IMR-90 (cell line): ENCODE data around the gene LDLRAD3. TPM values are rescaled to one million over a fixed set of nuclear protein-coding genes. Genes with fewer than 3 reads are reported as not detected.

Experiments
- ATAC-seq: fragments of 200-7000 bp; cut with Tn5 transposase; 2 replicates; pipeline ENCODE4 v1.9.1; 2020; ENCODE audit warnings: low read depth, mild to moderate bottlenecking, moderate library complexity
- BruUV-seq: library from RNA; stranded (reverse); fragments of 400-500 nt; replicated peaks from 2 replicates; lab custom pipeline; 2021; lab: Mats Ljungman, UMichigan
- CTCF ChIA-PET: fragments of 300-600 bp; formaldehyde crosslinking; extraction: SDS; loops from one replicate; lab custom pipeline; 2021; ENCODE audit warnings: antibody characterized with exemption; lab: Yijun Ruan, JAX
- POLR2A ChIA-PET: fragments of 300-600 bp; sonication (Branson Sonifier 250); formaldehyde crosslinking; loops from one replicate; lab custom pipeline; 2022; ENCODE audit warnings: antibody characterized with exemption; ENCODE audit not compliant: unreplicated experiment; lab: Charles Lee
- DNase-seq: peaks from one replicate; pipeline ENCODE4 v3.0.0; 2013
- H2AFZ ChIP-seq: replicated peaks from 2 replicates; pipeline ENCODE3; 2013; ENCODE audit warnings: low read length, mild to moderate bottlenecking; ENCODE audit not compliant: poor library complexity
- H2AK5ac ChIP-seq: 2 replicates; pipeline ENCODE4 v1.6.1; 2013; ENCODE audit warnings: low read depth, low read length, inconsistent platforms
- H2AK9ac ChIP-seq: replicated peaks from 2 replicates; pipeline ENCODE3; 2013; ENCODE audit warnings: mild to moderate bottlenecking, low read depth, low read length, moderate library complexity; ENCODE audit not compliant: poor library complexity
- H2BK120ac ChIP-seq: 2 replicates; pipeline ENCODE4 v1.6.1; 2013; ENCODE audit warnings: low read depth, low read length, inconsistent platforms
- H2BK15ac ChIP-seq: 3 replicates; pipeline ENCODE4 v1.6.1; 2013; ENCODE audit warnings: low read depth, low read length, inconsistent platforms
- H2BK20ac ChIP-seq: 2 replicates; pipeline ENCODE4 v1.6.1; 2013; ENCODE audit warnings: low read depth, mild to moderate bottlenecking, inconsistent platforms, low read length, moderate library complexity
- H2BK5ac ChIP-seq: 2 replicates; pipeline ENCODE4 v1.6.1; 2013; ENCODE audit warnings: mild to moderate bottlenecking, low read depth, low read length, inconsistent platforms; ENCODE audit not compliant: poor library complexity, severe bottlenecking
- H3K14ac ChIP-seq: replicated peaks from 2 replicates; pipeline ENCODE4 v1.6.1; 2013; ENCODE audit warnings: low read depth, low read length, inconsistent platforms
- H3K18ac ChIP-seq: 2 replicates; pipeline ENCODE4 v1.6.1; 2013; ENCODE audit warnings: low read depth, low read length, control low read depth
- H3K23ac ChIP-seq: 2 replicates; pipeline ENCODE4 v1.6.1; 2013; ENCODE audit warnings: low read depth, low read length, inconsistent platforms
- H3K27ac ChIP-seq: 2 replicates; pipeline ENCODE4 v1.5.1; 2013; ENCODE audit warnings: mild to moderate bottlenecking, control low read depth, low read length; ENCODE audit not compliant: insufficient read depth
- H3K27me3 ChIP-seq: 2 replicates; pipeline ENCODE4 v1.6.1; 2013; ENCODE audit warnings: low read length; ENCODE audit not compliant: control insufficient read depth, insufficient read depth
- H3K36me3 ChIP-seq: 2 replicates; pipeline ENCODE4 v1.6.1; 2013; ENCODE audit warnings: low read length, mixed read lengths; ENCODE audit not compliant: control insufficient read depth, insufficient read depth
- H3K4ac ChIP-seq: 2 replicates; pipeline ENCODE4 v1.6.1; 2013; ENCODE audit warnings: low read depth, low read length, inconsistent platforms
- H3K4me1 ChIP-seq: 2 replicates; pipeline ENCODE4 v1.6.1; 2013; ENCODE audit warnings: low read length, mixed read lengths; ENCODE audit not compliant: control insufficient read depth, insufficient read depth
- H3K4me2 ChIP-seq: 2 replicates; pipeline ENCODE4 v1.6.1; 2013; ENCODE audit warnings: low read depth, mild to moderate bottlenecking, control low read depth, low read length, moderate library complexity
- H3K4me3 ChIP-seq: 2 replicates; pipeline ENCODE4 v1.5.1; 2013; ENCODE audit warnings: low read depth, mild to moderate bottlenecking, control low read depth, low read length, moderate library complexity; ENCODE audit not compliant: insufficient read depth
- H3K56ac ChIP-seq: 2 replicates; pipeline ENCODE4 v1.6.1; 2013; ENCODE audit warnings: low read length, inconsistent platforms; ENCODE audit not compliant: insufficient read depth; ENCODE audit errors: extremely low read depth
- H3K79me1 ChIP-seq, 2 experiments: 2 replicates each; pipeline ENCODE4 v1.6.1; 2013; ENCODE audit warnings: low read length in 2 of 2, inconsistent platforms in 1 of 2, low read depth in 1 of 2
- H3K9ac ChIP-seq: 2 replicates; pipeline ENCODE4 v1.6.1; 2013; ENCODE audit warnings: low read depth, low read length, control low read depth
- H3K9me1 ChIP-seq: 2 replicates; pipeline ENCODE4 v1.6.1; 2013; ENCODE audit warnings: low read length, inconsistent platforms; ENCODE audit not compliant: insufficient read depth
- H3K9me3 ChIP-seq: 2 replicates; pipeline ENCODE4 v1.6.1; 2013; ENCODE audit warnings: low read length; ENCODE audit not compliant: control insufficient read depth, insufficient read depth
- H4K20me1 ChIP-seq: 2 replicates; pipeline ENCODE4 v1.6.1; 2013; ENCODE audit warnings: low read length, inconsistent platforms; ENCODE audit not compliant: insufficient read depth
- H4K5ac ChIP-seq: 2 replicates; pipeline ENCODE4 v1.6.1; 2013; ENCODE audit warnings: mild to moderate bottlenecking, low read depth, low read length, control low read depth
- H4K8ac ChIP-seq, 2 experiments: 2 replicates each; pipeline ENCODE4 v1.6.1; 2013; ENCODE audit warnings: low read depth in 2 of 2, low read length in 2 of 2, control low read depth in 1 of 2, inconsistent platforms in 1 of 2
- H4K91ac ChIP-seq: 2 replicates; pipeline ENCODE4 v1.6.1; 2013; ENCODE audit warnings: low read depth, low read length, inconsistent platforms; ENCODE audit not compliant: insufficient read depth
- CEBPB ChIP-seq: IDR thresholded peaks from 2 replicates; pipeline ENCODE4 v1.6.1; 2012; ENCODE audit warnings: low read depth, low read length, improper control_type of control experiment
- MAFK ChIP-seq: IDR thresholded peaks from 2 replicates; pipeline ENCODE4 v1.6.1; 2012; ENCODE audit warnings: low read depth, low read length, improper control_type of control experiment
- MAZ ChIP-seq: IDR thresholded peaks from 2 replicates; pipeline ENCODE4 v1.6.1; 2012; ENCODE audit warnings: low read depth, mild to moderate bottlenecking, low read length, improper control_type of control experiment, moderate library complexity, borderline replicate concordance
- MXI1 ChIP-seq: IDR thresholded peaks from 2 replicates; pipeline ENCODE4 v1.6.1; 2012; ENCODE audit warnings: low read depth, mild to moderate bottlenecking, low read length, moderate library complexity, borderline replicate concordance
- RAD21 ChIP-seq: IDR thresholded peaks from 2 replicates; pipeline ENCODE4 v1.6.1; 2012; ENCODE audit warnings: low read length, improper control_type of control experiment
- RCOR1 ChIP-seq: IDR thresholded peaks from 2 replicates; pipeline ENCODE4 v1.6.1; 2012; ENCODE audit warnings: mild to moderate bottlenecking, low read length, improper control_type of control experiment; ENCODE audit not compliant: insufficient replicate concordance
- RFX5 ChIP-seq: IDR thresholded peaks from 2 replicates; pipeline ENCODE4 v1.8.0; 2012; ENCODE audit warnings: low read depth, mild to moderate bottlenecking, low read length, moderate library complexity
- SMC3 ChIP-seq: fragments of 150-350 bp; IDR thresholded peaks from 2 replicates; pipeline ENCODE4 v1.6.1; 2016; ENCODE audit warnings: low read depth, mild to moderate bottlenecking, antibody characterized with exemption, low read length, moderate library complexity
- WGBS, 2 experiments: methylation state at CpG; one replicate each; pipeline versions ENCODE4 v1.1.5 to v1.1.7; 2013; ENCODE audit warnings: missing lambda C conversion rate in 2 of 2; ENCODE audit not compliant: insufficient read length in 1 of 2; ENCODE audit errors: extremely low coverage in 2 of 2; 5-methylcytosine and 5-hydroxymethylcytosine counted together
- dilution Hi-C: fragments of 300-500 bp; cut with HindIII; formaldehyde crosslinking; loops from one replicate; pipeline ENCODE4 v1.14.3; 2018; ENCODE audit warnings: low sequenced_read_pairs; ENCODE audit not compliant: unreplicated experiment
- in situ Hi-C: fragments of 300-500 bp; cut with MboI; formaldehyde crosslinking; loops from 3 replicates; pipeline ENCODE4 v1.14.3; 2019; ENCODE audit warnings: low sequenced_read_pairs, inconsistent platforms, mixed read lengths
- intact Hi-C: fragments of 100-400 bp; cut with micrococcal nuclease; formaldehyde crosslinking; loops from 2 replicates; pipeline ENCODE4 v1.10.0; 2022
- polyA plus RNA-seq, 3 experiments: library from polyadenylated mRNA; depleted of rRNA; stranded (reverse); fragments of >200 nt; gene quantifications; 2 replicates each; pipeline ENCODE4 v1.2.3, GENCODE V29; 2012; ENCODE audit warnings: low replicate concordance in 1 of 3
- total RNA-seq: library from RNA; depleted of rRNA; stranded (reverse); fragments of >200 nt; gene quantifications from 2 replicates; pipeline ENCODE4 v1.2.3, GENCODE V29; 2012
- TF ChIP-seq, protein P1 (sequence below): conservative IDR thresholded peaks from 2 replicates; pipeline ENCODE4 v1.5.1; 2012; ENCODE audit warnings: mild to moderate bottlenecking, low read depth, low read length, improper control_type of control experiment
- TF ChIP-seq, protein P2 (sequence below): fragments of 150-350 bp; IDR thresholded peaks from 2 replicates; pipeline ENCODE4 v1.6.1; 2016; ENCODE audit warnings: low read depth, mild to moderate bottlenecking, low read length, moderate library complexity, borderline replicate concordance

Gene LDLRAD3
- total and polyA plus RNA-seq, 2 of the 4 experiments (the other 2 are of a cell fraction), result 2.7 to 6.4 TPM

DNA sequence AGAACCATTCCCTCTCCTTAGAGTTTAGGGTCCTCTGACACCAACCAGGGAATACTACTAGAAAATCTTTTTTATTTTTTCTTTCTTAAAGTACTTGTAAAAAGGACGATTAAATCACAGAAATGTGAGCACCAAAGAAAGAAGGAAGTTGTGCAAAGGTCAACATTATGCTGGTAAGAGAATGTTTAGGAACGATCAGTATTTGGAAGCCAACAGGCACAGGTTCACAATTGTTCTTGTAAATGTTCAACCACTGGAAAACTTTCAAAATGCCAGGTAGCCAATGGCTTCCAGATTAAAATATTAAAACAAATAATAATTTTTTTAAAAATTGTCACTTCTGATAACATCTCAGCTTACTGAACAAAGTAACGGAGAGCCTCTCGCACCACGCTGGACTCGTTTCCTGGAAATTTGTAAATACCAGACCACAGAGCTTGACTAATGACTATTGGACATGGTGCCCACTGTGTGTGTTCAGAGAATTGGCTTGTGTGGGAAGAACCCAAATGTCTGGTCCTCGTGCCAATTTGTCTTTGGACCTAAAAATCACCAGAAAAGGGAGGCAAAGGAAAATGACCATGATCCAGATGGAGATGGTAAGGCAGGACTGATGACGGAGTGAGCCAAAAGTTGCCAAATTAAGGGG lies 324.6 kb downstream of the LDLRAD3 start:
- Histone ChIP-seq H2AFZ (no peak overlapping the region), H3K27me3 (peaks cover 13% of the 10 kb centered on the region; the same call in 1 of the 2 replicates), H3K18ac (no peak overlapping the region), H3K23ac (no peak overlapping the region), H3K9ac (no peak overlapping the region), H3K14ac (no peak overlapping the region), H3K9me1 (peaks cover 3% of the 10 kb centered on the region; the same call in 1 of the 2 replicates), H4K8ac (no peak overlapping the region), H2BK5ac (no peak overlapping the region), H3K27ac (no peak overlapping the region), H3K4me2 (no peak overlapping the region), H4K20me1 (peaks cover 5% of the 10 kb centered on the region; the same call in 1 of the 2 replicates), H2AK9ac (no peak overlapping the region), H2AK5ac (no peak overlapping the region), H3K79me1 (no peaks in the 10 kb centered on the region), H4K5ac (no peak overlapping the region), H3K4me1 (no peaks in the 10 kb centered on the region), H3K4me3 (no peak overlapping the region), H3K56ac (no peak overlapping the region), H3K36me3 (peaks cover 15% of the 10 kb centered on the region), H3K4ac (no peak overlapping the region), H3K9me3 (no peaks in the 10 kb centered on the region), H4K91ac (no peak overlapping the region), H2BK120ac (no peak overlapping the region), H2BK15ac (no peak overlapping the region), H2BK20ac (no peak overlapping the region)
- WGBS, 2 experiments, result 71% methylated on average over 2 of the region's 8 CpGs; no CpG with 5 or more reads in 1 of the 2 experiments
- dilution Hi-C loops (no loop called here), intact Hi-C loops (loop anchor here (10.0 kb wide), 1 partner anchor 324 kb away; the partner anchor contains the start of gene LDLRAD3), in situ Hi-C loops (loop anchor here (10.0 kb wide), 2 partner anchors 234 to 784 kb away; no protein-coding TSS in a partner anchor)
- CTCF ChIA-PET, result interaction anchor here (0.6 to 1.6 kb wide), 4 partner anchors 9 to 234 kb away, joined by 3 to 4 read pairs (median 4); no protein-coding TSS in a partner anchor
- POLR2A ChIA-PET, result no interaction called here
- ATAC-seq, result no peak
- TF ChIP-seq, protein P1, sequence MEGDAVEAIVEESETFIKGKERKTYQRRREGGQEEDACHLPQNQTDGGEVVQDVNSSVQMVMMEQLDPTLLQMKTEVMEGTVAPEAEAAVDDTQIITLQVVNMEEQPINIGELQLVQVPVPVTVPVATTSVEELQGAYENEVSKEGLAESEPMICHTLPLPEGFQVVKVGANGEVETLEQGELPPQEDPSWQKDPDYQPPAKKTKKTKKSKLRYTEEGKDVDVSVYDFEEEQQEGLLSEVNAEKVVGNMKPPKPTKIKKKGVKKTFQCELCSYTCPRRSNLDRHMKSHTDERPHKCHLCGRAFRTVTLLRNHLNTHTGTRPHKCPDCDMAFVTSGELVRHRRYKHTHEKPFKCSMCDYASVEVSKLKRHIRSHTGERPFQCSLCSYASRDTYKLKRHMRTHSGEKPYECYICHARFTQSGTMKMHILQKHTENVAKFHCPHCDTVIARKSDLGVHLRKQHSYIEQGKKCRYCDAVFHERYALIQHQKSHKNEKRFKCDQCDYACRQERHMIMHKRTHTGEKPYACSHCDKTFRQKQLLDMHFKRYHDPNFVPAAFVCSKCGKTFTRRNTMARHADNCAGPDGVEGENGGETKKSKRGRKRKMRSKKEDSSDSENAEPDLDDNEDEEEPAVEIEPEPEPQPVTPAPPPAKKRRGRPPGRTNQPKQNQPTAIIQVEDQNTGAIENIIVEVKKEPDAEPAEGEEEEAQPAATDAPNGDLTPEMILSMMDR, result no peak
- TF ChIP-seq MAFK (no peak), RFX5 (no peak), MXI1 (no peak), MAZ (no peak), RAD21 (no peak), CEBPB (no peak), SMC3 (no peak), RCOR1 (no peak)
- TF ChIP-seq, protein P2, sequence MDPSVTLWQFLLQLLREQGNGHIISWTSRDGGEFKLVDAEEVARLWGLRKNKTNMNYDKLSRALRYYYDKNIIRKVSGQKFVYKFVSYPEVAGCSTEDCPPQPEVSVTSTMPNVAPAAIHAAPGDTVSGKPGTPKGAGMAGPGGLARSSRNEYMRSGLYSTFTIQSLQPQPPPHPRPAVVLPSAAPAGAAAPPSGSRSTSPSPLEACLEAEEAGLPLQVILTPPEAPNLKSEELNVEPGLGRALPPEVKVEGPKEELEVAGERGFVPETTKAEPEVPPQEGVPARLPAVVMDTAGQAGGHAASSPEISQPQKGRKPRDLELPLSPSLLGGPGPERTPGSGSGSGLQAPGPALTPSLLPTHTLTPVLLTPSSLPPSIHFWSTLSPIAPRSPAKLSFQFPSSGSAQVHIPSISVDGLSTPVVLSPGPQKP, result no peak
- no peak for DNase-seq
- BruUV-seq, result no TSS peak
